ENCODE data around the gene VPS54.
"Not testable (repeated sequence)": the region's sequence is repeated elsewhere in the genome, so short reads cannot be mapped to it uniquely, and the experiment has no call there.

VPS54 gene

DNA sequence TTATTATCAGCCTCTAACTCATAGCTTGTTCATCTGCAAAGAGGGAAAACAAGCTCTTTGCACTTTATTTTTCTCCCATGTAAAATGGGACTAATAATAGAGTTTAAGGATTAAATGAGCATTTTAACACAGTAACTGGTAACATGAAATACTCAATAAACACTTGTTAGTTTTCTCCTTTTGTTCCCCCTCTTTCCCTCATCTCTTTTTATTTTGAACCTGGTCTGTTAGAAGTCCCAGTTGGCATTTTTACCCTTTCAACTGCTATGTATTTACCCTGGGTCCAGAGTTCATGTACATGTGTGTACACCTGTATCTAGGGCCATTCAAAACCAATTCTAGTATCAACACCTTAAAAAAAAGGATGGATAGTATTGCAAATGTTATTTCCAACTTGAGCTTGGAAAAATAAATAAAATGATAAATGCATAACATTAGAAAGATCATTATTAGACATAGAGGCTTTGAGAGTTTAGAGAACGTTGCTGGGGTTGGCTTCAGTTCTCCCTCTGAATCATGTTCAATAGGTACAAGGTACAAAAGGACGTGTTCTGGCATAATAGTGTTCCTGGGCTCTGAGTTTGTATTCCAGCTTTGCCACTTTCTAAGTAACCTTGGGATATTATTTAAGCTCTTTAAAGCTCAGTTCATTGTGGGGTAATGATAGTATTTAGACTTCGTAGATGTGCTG is 5.2 kb upstream of the VPS54 start:
- no peak for DNase-seq (ENCODE audit: low read depth in 2 of 2)

- no peak for DNase-seq (ENCODE audit: low read depth in 2 of 2)
Measured at GRCh38 chr2:64023485-64024258, 4.4 kb upstream of the VPS54 start.

- DNase-seq (ENCODE audit: low read depth in 2 of 2) = no peak
Measured at GRCh38 chr2:64021578-64021977, 2.4 kb upstream of the VPS54 start.

DNA sequence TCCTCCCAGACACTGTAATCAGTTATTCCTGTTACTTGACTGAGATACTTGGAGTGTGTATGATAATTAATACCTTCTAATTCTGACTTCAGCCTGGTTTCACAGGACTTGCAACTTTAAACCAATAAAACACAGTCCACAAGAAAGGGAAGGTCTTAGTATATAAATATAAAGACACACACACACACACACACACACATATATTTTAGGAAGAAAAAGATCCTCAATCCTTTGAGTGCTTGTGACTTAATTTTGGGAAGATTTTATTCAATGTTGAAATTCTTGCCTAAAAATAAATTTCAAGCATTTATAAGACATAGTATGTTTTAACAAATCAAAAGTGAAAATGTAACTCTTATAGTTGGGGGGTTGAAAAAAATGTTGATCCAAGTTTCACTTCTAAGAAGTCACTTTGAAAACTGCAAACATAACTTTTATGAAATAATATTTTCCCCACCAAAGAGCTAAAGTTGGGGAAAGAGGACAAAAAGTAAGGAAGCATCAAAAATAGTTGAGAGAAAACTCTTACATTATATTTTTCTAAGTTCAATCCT is 824 bp upstream of the VPS54 start:
- DNase-seq (ENCODE audit: low read depth in 2 of 2) = no peak

DNA sequence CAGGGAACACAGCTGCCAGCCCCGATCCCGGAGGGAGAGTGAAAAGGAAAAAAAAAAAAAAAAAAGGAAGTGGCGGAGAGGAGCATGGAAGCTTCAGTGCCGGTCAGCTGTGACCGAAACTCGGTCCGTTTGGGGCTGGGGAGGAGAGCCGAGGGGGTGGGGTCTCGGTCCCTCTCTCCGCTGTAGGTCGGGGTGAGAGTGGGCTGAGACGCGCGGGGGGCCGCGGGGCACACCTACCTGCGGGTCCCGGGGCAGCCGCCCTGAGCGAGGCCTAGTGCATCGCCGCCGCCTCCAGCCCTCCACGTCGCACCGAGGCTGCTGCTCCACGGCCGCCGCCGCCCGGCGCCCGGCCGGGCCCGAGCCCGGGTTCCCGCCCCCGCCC is 536 bp downstream of the VPS54 start:
- DNase-seq (ENCODE audit: low read depth in 2 of 2) = no peak

DNA sequence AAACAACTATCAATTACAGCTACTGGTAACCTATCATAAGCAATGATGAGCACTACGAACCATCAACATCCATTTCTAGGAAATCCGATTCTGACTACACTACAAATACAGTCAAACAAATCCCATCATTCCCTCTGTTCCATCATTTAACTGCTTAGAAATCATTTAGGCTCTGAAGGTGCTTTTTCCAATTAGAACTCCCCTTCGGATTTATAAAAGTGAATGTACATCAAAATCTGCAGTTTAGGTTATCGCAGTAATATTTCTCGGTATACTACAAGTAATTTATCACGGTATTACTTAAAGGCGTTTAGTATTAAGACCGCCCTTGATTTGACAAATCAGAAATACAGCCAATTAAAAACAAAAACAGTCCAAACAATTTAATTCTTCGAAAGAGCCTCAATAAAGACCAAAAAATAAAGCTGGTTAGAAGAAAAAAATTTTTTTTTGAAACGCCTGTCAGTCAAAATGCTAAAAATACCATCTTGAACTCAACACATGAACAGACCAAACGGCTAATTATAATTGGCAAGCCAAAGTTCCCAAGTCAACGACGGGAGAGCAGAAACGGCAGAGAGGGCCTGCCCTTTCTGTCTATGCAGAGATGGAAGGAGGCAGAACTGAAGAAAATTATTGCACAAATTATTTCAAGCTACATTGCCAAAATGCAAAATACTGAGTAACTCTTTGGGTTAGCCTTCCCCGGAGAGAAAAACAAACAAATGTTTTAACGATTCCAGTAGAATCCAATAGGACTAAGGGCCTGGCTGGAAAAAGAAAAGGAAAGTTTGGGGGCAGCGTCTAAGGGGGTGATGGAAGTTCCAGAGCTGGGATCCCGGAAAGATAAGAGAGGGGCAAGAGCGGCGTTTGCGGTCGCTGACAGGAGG is 1.2 kb downstream of the VPS54 start:
- DNase-seq (ENCODE audit: low read depth in 2 of 2) = no peak

- no peak for DNase-seq (ENCODE audit: low read depth in 2 of 2)
Measured at GRCh38 chr2:64015898-64016297, 3.3 kb downstream of the VPS54 start.

DNA sequence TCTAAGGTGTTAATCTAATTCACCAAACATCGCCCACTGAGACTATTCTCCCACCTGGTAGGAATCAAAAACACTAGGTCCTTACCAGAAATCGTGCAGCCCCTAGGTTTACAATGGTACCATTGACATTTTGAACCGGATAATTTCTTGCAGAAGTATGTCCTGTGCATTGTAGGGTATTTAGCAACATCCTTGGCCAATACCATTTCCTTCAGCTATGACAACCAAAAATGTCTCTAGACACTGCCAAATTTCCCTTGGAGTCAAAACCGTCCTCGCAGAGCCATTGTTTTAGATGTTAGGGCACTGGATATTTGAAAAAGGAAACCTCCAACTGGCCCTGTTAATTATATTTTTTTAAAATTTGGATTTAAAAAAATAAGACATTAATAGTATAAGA is 3.8 kb downstream of the VPS54 start:
- no peak for DNase-seq (ENCODE audit: low read depth in 2 of 2)

DNA sequence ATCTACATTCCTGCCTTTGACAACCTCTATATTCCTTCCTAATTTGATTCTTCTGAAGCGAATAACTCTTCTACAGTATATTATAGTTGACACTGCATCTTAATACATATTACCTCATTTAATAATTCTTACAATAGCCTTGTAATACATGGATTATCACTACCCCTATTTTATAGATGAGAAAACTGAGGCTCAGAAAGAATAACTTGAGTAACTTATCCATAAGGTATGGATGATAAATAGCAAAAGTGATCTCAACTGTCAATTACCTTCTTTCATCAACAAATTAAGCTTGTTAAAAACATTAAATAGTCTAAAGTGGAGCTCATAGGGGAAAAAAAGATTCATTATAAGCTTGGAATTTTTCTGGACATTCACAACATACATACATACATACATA is 4.6 kb downstream of the VPS54 start:
- no peak for DNase-seq (ENCODE audit: low read depth in 2 of 2)

DNA sequence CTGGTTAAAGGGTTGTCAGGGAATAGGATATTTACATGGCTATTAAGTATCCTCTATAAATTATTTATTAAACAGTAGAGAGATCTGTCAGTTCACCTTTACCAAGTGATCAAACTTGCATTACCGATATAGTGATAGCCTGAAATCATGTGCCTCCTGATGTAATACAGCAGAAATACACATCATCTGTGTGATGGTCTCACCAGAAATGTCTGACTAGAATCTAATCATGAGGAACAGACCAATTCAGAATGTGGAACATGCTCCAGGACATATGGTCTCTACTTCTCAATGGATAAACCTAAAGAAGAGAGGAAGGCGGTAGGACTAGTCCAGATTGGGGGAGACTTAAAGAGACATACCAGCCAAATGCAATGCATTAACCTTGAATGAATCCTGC is 6.2 kb downstream of the VPS54 start:
- DNase-seq (ENCODE audit: low read depth in 2 of 2) = no peak

GRCh38 chr2:64012115-64012514 is 7.1 kb downstream of the VPS54 start:
- no peak for DNase-seq (ENCODE audit: low read depth in 2 of 2)

DNA sequence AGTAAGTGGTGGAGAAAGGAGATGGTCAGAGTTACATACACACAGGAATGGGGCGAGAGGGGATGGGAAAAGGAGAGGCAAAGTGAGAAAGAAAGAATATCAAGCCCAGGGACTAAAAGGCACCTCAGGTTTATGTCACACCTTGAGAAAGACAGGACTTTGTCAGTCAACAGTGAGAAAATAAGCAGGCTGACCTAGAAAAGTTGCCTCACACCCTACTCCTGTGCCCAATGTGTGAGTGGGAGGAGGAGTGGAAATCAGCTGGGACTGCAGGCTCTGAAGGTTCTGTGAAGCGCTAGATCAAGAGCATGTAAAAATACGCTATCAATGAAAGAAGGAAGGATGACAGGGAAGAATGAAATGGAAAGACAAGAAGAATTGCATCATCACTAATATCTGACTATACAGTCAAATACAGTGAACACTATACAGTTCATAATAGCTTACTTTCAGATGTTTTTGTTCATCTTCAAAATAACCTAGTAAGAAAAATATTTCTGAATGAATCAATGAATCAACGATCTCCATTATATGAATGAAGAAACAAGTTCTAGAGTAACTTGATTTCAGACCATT is 10.7 kb downstream of the VPS54 start:
- DNase-seq (ENCODE audit: low read depth in 2 of 2) = no peak

GRCh38 chr2:64007924-64008323 is 11.3 kb downstream of the VPS54 start:
- DNase-seq (ENCODE audit: low read depth in 2 of 2) = no peak

DNA sequence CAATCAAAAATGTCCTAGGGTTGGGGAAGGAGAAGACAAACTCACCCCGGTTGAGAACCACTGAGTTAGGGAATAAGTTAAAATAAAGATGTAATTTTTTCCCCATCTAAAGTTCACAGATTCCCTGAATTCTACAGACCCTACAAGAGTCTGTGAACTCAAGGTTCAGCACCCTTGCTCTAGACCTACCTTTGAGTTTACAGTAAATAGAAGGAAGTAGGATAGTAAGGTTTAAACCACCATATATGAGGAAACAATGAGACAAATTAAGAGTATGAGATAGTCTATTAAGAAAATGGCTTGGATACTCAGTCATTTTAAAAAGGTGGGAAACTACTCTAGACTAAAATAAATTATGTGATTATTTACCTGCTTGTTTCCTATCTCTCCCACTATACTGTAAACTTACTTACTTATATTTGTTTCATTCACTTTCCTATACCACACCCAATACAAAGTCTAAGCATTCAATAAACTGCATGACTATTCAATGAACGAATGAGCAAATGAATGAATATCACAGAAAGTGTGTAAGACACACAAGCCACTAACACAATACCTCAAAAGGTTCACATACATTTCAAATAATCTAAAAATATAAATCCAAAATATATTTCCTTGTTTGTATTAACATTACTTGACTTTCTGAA is 13.4 kb downstream of the VPS54 start:
- no peak for DNase-seq (ENCODE audit: low read depth in 2 of 2)

GRCh38 chr2:64003239-64003638 is 16.0 kb downstream of the VPS54 start:
- no peak for DNase-seq (ENCODE audit: low read depth in 2 of 2)

DNA sequence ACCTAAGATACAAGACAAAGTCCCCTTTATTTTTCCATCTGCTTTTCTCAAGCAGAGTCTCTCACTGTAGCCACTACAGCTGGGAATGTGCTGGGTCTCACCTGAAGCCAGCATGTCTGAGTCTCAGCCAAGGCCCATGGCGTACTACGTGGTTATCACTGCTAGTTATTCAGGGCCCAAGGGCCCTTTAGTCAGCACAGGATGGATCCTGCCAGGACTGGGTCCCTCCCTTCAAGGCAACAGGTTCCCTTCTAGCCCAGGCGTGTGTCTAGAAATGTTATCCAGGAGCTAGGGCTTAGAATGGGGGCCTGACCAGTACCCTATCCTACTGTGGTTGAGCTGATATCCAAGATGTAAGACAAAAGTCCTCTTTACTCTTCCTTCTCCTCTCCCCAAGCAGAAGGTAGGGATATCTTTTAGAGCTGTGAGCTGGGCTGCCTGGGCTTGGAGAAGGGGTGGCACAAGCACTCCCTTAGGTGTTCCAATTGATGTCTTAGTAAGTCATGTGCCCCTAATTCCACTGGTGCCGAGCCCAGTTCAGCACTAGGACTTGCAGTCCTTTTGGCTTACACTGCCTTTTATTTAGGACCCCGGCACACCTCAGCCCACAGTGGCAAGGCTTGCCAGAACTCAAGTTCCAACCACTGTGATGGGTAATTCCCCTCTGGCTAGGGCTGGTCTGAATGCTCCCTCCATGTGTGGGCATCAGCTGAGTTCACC is 17.7 kb downstream of the VPS54 start:
- no peak for DNase-seq (ENCODE audit: low read depth in 2 of 2)

GRCh38 chr2:64000630-64001381 is 18.4 kb downstream of the VPS54 start:
- DNase-seq (ENCODE audit: low read depth in 2 of 2) = no peak

DNA sequence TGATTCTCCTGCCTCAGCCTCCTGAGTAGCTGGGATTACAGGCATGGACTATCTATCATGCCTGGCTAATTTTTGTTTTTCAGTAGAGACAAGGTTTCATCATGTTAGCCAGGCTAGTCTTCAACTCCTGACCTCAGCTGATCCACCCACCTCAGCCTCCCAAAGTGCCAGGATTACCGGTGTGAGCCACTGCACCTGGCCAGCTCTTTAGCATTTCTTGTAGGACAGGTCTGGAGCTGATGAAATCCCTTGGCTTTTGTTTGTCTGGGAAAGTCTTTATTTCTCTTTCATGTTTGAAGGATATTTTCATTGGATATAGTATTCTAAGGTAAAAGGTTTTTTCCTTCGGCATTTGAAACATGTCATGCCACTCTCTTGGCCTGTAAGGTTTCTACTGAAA is 20.2 kb downstream of the VPS54 start:
- no peak for DNase-seq (ENCODE audit: low read depth in 2 of 2)

- not testable (repeated sequence) for DNase-seq (ENCODE audit: low read depth in 2 of 2)
Measured at GRCh38 chr2:63996582-63997198, 22.5 kb downstream of the VPS54 start.
